ENCODE data around the gene EIF4A2. TPM values are rescaled to one million over a fixed set of nuclear protein-coding genes. Genes with fewer than 3 reads are reported as not detected.

Gene EIF4A2
- total and polyA plus RNA-seq, 9 of the 15 experiments (the other 6 are each of a cell fraction or from before 2014, with no cell fraction given) = 307 to 754 (median 435) TPM

DNA sequence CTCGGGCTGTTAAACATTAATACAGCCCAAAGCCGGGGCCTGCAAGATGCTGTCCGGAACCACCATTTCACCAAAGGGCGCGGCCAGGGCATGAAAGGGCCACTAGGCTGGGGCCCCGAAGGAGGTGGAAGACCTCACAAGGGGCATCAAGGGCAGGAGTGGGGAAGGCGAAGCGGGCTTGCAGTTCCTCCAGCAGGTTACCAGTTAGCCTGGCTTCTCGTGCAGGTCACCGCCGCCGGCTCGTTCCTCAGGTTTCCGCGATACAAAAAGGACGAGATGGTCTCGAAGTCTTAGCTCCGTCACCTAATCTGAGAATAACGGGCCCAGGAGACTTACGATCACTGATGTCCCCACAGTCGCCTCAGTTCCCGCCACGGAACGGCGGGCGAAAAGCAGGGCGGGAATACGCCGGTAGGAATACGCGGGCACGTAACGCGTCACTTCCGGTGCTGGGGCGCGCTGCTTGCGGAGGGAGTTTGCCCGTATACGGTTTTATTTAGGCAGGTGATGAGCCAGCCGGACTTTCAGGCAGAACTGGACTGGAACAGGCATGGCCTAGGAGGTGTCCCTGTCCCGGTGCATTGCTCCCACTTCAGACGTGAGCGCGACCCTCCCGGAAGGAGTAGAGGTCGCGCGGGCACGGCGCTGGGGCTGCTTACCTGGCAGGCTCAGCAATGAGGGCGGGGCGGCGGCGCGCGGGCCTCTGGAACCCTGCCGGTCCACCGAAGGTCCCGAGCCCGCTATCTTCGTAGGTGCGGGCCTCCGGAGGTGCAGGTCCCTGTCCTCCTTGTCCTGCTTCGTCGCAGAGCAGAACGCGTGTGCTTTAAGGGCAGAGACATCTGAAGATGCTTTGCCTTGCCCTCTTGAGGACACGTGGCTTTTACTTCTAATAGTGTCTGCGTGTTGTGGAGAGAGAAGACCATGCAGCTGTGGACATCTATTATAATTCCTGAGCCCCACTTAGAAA, 23.0 kb downstream of the EIF4A2 start, which contains the start of gene RFC4 (continued):
- TF ChIP-seq, protein P1, sequence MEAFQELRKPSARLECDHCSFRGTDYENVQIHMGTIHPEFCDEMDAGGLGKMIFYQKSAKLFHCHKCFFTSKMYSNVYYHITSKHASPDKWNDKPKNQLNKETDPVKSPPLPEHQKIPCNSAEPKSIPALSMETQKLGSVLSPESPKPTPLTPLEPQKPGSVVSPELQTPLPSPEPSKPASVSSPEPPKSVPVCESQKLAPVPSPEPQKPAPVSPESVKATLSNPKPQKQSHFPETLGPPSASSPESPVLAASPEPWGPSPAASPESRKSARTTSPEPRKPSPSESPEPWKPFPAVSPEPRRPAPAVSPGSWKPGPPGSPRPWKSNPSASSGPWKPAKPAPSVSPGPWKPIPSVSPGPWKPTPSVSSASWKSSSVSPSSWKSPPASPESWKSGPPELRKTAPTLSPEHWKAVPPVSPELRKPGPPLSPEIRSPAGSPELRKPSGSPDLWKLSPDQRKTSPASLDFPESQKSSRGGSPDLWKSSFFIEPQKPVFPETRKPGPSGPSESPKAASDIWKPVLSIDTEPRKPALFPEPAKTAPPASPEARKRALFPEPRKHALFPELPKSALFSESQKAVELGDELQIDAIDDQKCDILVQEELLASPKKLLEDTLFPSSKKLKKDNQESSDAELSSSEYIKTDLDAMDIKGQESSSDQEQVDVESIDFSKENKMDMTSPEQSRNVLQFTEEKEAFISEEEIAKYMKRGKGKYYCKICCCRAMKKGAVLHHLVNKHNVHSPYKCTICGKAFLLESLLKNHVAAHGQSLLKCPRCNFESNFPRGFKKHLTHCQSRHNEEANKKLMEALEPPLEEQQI (IDR thresholded peaks at IDR 0.05) = no peak
- TF ChIP-seq NR2C1 (IDR thresholded peaks at IDR 0.05) (peak; percentile 51), NR2C1 (tag; IDR thresholded peaks at IDR 0.05) (peak; percentile 72), ZC3H11A (IDR thresholded peaks at IDR 0.05; ENCODE audit: low read depth, low read length) (0 out of 2 replicates have a peak, but pooled peaks have one; percentile 53), HMG20B (CRISPR knock-in tag; IDR thresholded peaks at IDR 0.05) (no peak), MYNN (IDR thresholded peaks at IDR 0.05) (0 out of 2 replicates have a peak, but pooled peaks have one; percentile 20), MYNN (CRISPR knock-in tag; IDR thresholded peaks at IDR 0.05) (no peak), LCOR (CRISPR knock-in tag; IDR thresholded peaks at IDR 0.05) (peak; percentile 90), SMAD2 (IDR thresholded peaks at IDR 0.05; ENCODE audit: low read depth, low read length) (no peak), TAF1 (IDR thresholded peaks at IDR 0.05; ENCODE audit: control insufficient read depth, extremely low read depth, insufficient read depth, low read length, severe bottlenecking) (peak; percentile 91), ZC3H4 (CRISPR knock-in tag; IDR thresholded peaks at IDR 0.05; ENCODE audit: borderline replicate concordance) (no peak), RAD21 (CRISPR knock-in tag; conservative IDR thresholded peaks at IDR 0.05 in 1 of 2, IDR thresholded peaks at IDR 0.05 in 1 of 2) (no peak), PTRF (tag; IDR thresholded peaks at IDR 0.05) (no peak), HLTF (IDR thresholded peaks at IDR 0.05) (no peak; the same call in 1 of the 2 replicates), BDP1 (IDR thresholded peaks at IDR 0.05; ENCODE audit: insufficient read depth, insufficient read length) (no peak), PTBP1 (IDR thresholded peaks at IDR 0.05; ENCODE audit: low read depth, low read length) (no peak)
- TF ChIP-seq, protein P2, sequence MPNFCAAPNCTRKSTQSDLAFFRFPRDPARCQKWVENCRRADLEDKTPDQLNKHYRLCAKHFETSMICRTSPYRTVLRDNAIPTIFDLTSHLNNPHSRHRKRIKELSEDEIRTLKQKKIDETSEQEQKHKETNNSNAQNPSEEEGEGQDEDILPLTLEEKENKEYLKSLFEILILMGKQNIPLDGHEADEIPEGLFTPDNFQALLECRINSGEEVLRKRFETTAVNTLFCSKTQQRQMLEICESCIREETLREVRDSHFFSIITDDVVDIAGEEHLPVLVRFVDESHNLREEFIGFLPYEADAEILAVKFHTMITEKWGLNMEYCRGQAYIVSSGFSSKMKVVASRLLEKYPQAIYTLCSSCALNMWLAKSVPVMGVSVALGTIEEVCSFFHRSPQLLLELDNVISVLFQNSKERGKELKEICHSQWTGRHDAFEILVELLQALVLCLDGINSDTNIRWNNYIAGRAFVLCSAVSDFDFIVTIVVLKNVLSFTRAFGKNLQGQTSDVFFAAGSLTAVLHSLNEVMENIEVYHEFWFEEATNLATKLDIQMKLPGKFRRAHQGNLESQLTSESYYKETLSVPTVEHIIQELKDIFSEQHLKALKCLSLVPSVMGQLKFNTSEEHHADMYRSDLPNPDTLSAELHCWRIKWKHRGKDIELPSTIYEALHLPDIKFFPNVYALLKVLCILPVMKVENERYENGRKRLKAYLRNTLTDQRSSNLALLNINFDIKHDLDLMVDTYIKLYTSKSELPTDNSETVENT (CRISPR knock-in tag; IDR thresholded peaks at IDR 0.05) = no peak
- TF ChIP-seq, protein P3, sequence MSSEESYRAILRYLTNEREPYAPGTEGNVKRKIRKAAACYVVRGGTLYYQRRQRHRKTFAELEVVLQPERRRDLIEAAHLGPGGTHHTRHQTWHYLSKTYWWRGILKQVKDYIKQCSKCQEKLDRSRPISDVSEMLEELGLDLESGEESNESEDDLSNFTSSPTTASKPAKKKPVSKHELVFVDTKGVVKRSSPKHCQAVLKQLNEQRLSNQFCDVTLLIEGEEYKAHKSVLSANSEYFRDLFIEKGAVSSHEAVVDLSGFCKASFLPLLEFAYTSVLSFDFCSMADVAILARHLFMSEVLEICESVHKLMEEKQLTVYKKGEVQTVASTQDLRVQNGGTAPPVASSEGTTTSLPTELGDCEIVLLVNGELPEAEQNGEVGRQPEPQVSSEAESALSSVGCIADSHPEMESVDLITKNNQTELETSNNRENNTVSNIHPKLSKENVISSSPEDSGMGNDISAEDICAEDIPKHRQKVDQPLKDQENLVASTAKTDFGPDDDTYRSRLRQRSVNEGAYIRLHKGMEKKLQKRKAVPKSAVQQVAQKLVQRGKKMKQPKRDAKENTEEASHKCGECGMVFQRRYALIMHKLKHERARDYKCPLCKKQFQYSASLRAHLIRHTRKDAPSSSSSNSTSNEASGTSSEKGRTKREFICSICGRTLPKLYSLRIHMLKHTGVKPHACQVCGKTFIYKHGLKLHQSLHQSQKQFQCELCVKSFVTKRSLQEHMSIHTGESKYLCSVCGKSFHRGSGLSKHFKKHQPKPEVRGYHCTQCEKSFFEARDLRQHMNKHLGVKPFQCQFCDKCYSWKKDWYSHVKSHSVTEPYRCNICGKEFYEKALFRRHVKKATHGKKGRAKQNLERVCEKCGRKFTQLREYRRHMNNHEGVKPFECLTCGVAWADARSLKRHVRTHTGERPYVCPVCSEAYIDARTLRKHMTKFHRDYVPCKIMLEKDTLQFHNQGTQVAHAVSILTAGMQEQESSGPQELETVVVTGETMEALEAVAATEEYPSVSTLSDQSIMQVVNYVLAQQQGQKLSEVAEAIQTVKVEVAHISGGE (CRISPR knock-in tag; IDR thresholded peaks at IDR 0.05) = peak; percentile 80 to 98 (median 83); a peak in 5 of 6 replicates
- TF ChIP-seq, protein P4, sequence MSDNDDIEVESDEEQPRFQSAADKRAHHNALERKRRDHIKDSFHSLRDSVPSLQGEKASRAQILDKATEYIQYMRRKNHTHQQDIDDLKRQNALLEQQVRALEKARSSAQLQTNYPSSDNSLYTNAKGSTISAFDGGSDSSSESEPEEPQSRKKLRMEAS (CRISPR knock-in tag; IDR thresholded peaks at IDR 0.05) = peak; percentile 81

Measured in K562 (cell line).